HG03066 (cell line): Measurements from ENCODE around the gene GDF7.

Experiments used
- ATAC-seq: cut with Tn5 transposase; IDR thresholded peaks from one replicate; pipeline ENCODE4 v1.9.1; 2021; ENCODE audit warnings: low read depth; ENCODE audit not compliant: unreplicated experiment

Gene GDF7

GRCh38 chr2:20627712-20628380 is 39.1 kb upstream of the GDF7 start:
- no peak for ATAC-seq

GRCh38 chr2:20629181-20629580 is 37.8 kb upstream of the GDF7 start:
- no peak for ATAC-seq

DNA sequence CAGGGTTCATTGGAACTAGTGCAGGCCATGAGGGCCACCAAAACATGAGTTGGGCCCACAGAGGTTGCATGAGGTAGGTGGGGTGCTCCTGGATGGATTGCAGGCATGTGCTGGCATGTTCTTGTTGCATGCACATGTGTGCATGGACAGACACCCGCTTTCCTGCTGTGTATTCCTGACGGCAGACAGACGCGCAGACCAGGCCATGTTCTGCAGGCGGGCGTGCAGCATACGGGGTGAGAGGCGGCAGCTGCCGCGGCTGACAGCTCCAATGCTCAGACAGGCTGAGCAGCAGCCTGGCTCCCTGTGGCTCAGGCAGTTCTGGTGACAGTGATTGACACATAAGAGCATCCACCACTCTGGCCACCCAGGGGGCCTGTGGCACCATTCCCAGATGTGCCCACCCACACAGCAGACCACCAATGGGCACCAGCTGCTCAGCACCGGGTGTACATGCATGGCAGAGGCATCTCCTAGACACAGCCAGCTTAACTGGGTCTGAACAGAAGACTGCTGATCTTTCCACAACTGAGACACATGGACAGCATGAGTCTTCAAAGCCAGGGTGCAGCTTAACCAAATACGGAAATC is 37.3 kb upstream of the GDF7 start:
- ATAC-seq = no peak

- ATAC-seq = no peak
Measured at GRCh38 chr2:20630967-20631366, 36.0 kb upstream of the GDF7 start.

GRCh38 chr2:20631617-20632307 is 35.2 kb upstream of the GDF7 start:
- ATAC-seq = no peak

DNA sequence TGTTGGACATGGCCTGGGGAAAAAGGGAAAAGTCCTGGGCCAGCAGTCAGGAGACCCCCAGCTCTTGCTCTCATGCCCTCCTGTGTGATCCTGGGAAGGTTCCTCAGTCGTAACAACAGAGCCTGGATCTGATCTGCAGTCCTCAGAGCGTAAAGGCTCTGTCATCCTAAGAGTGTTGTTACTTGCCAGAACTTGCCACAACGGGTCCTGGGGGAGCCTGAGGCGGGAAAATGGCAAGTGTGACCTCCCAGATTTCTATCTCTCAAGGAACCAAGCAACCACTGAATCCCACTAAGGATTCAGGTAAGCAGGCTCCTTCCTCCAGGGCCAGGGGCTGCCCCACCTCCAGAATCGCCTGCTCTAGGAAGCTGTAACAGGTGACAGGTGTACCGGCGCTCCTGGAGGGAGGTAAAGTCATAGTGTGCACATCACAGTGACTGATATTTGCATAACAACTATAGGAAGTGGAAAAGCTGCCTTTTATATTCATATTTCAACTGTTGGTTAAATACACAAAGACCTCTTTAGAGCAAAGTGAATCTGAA is 34.4 kb upstream of the GDF7 start:
- ATAC-seq = no peak

GRCh38 chr2:20633001-20633400 is 33.9 kb upstream of the GDF7 start:
- no peak for ATAC-seq

GRCh38 chr2:20633794-20634506 is 33.0 kb upstream of the GDF7 start:
- no peak for ATAC-seq

- no peak for ATAC-seq
Measured at GRCh38 chr2:20634507-20635112, 32.3 kb upstream of the GDF7 start.

DNA sequence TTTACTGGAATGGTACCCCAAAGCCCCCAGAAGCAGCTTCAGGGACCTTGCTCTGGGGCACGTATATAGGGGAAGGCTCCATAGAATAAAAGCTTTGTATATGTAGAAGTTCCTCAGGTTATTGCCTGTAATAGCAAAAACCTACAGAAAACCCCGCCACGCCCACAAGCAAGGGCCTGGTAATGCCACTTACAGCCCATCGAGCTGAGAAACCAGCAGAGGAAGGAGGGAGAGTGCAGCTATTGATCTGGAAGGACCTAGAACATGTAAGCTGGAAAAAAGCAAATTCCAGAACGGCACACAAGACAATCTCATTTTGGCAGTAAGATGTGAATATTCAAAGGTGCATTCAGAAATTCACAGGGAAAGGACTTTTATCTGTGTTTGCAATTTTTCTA is 31.8 kb upstream of the GDF7 start:
- no peak for ATAC-seq

DNA sequence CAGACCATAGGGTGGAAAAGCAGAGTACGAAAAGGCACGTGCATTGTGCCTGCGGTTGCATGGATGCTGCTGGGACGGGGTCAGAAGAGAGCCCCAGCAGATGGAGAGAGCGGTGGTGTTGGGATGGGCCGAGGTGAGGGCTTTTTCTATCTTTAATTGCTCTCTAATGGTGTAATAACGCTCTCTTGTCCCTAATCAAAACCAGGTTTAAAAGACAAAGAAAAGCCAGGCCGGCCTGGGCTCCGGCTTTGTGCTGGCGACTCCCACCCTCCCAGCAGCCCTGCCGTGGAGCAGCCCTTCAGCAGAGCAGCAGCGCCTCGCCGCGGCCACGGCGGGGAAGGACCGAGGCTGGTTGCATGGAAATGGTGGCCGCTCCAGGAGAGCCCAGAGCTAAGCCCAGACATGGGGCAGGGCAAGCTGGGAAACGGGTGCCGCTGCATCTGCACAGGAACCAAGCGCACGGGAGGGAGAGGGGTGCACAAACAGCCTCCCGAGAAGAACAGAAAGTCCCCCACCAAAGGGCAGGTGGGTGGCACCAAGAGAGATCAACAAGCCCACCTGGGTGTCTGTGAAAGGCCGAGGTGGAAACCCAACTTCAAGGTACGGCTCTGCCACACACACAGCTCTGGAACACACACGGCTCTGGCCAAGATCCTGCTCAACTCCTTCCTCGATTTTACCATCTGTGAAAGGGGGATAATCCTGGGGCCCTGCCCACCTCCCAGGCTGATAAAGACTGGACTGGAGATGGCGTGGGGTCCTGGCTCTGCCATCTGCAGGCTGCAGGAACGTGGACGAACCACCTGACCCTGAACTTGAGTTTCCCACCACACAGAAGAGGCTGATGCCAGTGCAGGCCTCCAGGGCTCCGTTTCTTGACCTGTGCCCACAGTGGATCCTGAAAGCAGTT is 31.0 kb upstream of the GDF7 start:
- peak; percentile 68 for ATAC-seq

DNA sequence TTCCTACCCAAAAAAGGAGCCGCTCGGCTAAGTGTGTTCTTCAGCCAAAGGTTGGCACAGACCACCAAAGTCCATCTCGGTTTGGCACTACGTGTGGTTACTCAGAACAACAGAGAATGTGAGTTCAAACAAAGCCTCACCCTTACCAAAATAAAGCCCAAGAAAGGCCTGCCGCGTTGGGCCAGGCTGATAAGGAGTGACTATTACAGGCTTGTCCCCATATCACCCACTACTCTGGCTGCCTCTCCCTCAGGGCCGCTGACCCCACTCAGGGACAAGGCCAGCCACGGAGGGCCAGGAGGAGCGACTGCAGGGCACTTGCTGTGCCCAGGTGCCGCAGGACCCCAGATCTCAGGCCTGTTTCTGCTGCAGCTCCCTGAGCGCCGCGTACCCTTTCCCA is 29.8 kb upstream of the GDF7 start:
- no peak for ATAC-seq

DNA sequence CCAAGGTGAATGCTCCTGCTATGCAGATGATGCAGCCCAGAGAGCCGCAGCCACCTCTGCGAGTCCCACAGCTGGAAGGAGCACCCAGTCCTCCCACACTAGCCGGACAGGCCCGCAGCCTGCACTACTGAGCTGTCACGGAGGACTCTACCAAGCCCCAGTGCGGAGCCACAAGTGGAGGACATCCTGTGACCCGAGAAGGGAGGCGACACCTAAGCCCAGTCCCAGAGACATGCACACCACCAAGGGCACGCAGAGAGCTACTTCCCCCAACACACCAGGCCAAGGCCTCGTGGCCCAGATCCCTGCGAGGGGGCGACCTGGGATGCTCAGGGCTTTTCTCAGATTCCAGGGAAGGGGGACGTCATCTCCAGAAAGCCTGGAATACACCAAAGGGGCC is 28.9 kb upstream of the GDF7 start:
- ATAC-seq = no peak

- no peak for ATAC-seq
Measured at GRCh38 chr2:20638646-20639430, 28.1 kb upstream of the GDF7 start.

DNA sequence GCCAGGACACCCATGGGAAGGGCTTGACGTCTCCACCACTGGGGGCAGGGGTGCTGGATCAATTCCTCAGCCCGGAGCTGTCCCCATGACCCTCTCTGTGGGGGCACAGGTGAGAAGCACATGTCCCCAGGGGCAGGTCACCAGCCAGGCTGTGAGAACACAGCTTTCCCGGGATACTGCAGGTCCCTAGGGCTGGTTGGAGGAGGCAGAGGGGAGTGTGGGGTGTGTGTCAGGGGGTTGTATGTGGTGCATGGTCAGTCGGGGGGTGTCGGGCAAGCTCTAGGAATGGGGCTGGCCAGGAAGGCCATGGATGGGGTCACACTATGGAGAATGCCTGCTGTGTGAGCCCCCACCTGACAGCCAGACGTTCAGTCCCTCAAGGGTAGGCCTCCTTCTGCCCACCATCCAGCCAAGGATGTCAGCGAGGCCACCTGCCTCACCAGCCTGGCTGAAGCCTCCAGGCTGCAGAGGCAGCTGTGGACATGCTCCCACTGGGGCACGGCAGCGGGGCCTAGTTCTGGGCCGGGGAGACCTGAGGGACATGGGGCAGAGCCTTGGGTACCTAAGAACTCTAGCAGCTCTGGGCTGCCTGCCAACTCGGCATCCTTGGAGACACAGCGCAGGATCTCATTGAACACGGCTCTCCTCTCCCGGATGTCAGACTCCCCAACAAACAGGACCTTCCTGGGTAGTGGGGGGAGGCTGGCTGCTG is 26.4 kb upstream of the GDF7 start:
- ATAC-seq = no peak

DNA sequence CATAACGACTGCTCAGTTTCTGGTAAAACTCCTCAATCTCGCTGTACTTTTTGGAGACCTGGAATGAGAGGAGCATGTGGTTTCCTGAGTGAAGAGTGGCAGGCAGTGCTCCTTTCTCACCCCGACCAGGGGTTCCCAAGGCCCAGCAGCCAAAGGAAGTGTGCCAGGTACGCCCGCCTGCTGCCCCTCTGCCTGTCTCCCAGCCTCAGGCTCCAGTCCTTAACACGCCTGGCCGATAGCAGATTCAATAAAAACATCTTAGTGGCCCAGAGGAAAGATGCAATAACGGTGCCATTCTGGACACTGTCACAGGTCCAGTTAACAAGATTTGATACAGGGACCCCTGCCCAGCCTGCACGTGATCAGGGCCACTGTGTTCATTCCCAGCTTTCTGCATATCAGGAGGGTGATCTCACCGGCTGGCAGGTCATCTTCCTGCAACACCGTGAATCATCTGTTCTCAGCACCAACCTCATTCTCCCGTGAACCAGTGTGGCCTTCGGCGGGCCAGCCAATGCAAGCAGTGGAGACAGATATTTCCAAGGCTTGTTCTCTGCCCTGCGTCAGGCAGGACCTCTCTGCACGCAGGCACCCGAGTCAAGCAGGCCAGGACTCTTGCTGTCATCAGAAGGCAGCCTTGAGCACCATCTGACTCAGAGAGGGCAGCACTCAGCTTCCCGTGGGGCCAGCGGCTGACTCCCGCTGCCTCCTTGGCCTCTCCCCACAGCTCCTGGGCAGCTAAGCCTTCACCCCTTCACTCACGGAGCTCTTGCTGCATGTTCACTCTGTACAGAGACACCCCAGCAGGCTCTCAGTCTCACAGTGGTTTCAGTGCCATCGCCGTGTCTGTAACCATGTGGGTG is 25.6 kb upstream of the GDF7 start:
- ATAC-seq = no peak
